ENCODE results near the gene SLC25A39. TPM values are rescaled to one million over a fixed set of nuclear protein-coding genes. Genes with fewer than 3 reads are reported as not detected.

SLC25A39 gene
- total and polyA plus RNA-seq, 2 of the 13 experiments (the other 11 are each of a cell fraction or from before 2014, with no cell fraction given): 144 to 151 TPM

DNA sequence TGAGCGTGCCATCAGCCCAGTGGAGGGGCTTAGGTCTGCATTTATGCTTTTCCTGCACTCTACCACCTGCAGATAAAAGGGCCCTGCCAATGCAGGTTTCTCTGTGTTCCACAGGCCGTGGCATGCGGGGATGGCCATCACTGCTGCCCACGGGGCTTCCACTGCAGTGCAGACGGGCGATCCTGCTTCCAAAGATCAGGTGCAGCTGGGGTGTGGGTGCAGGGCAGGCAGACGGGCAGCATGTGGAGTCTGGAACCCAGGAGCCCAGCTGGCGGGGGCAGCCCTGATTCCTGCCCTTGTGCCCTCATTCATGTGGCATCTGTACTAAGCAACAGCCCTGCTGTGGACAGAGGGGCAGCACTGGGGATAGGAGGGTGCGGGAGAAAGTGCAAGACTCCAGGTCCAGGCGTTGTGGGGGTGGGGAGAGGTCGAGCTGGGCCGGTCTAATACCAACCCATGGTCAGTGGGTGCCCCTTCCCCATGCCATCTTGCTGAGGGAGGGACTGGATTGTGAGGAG lies 25.0 kb upstream of the SLC25A39 start:
- WGBS (ENCODE audit: low lambda C conversion rate): 87% methylated on average over 8 of the region's 12 CpGs
- in situ Hi-C loops (cut with HindIII; ENCODE audit: extremely low pct_ligation_motif_present, low pct_unique_long_range_greater_than_20kb): no loop called here

DNA sequence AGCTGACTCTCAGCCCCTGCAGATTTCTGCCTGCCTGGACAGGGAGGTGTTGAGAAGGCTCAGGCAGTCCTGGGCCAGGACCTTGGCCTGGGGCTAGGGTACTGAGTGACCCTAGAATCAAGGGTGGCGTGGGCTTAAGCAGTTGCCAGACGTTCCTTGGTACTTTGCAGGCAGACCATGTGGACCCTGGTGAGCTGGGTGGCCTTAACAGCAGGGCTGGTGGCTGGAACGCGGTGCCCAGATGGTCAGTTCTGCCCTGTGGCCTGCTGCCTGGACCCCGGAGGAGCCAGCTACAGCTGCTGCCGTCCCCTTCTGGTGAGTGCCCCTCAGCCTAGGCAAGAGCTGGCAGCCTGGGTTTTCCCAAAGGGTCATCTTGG lies 24.4 kb upstream of the SLC25A39 start:
- FAIRE-seq: no peak
- DNase-seq (ENCODE audit: low spot score): no peak
- WGBS (ENCODE audit: low lambda C conversion rate): 75% methylated on average over 2 of the region's 6 CpGs
- Histone ChIP-seq H3K27ac (ENCODE audit: extremely low read length, insufficient read depth, low read length) (no peak overlapping the region), H3K9me3 (ENCODE audit: low read length) (no peaks in the 10 kb centered on the region), H3K27me3 (ENCODE audit: control insufficient read depth in 1 of 2, insufficient read depth in 2 of 2, low read length in 2 of 2) (peaks cover 0 to 3% of the 10 kb centered on the region in 2 experiments; a peak in 1 of 5 replicates), H2AFZ (ENCODE audit: low read length) (no peak overlapping the region), H3K4me3 (replicated peaks in 1 of 3; ENCODE audit: insufficient read depth in 1 of 3, low read depth in 2 of 3, low read length in 3 of 3) (no peak overlapping the region), H3K4me1 (ENCODE audit: insufficient read depth, low read length) (peaks cover 17% of the 10 kb centered on the region), H3K9ac (ENCODE audit: insufficient read depth, low read depth, low read length) (no peak overlapping the region), H3K79me2 (ENCODE audit: insufficient read depth, low read length) (peaks cover 4% of the 10 kb centered on the region), H4K20me1 (ENCODE audit: insufficient read depth, low read length) (no peaks in the 10 kb centered on the region), H3K4me2 (ENCODE audit: low read depth, low read length) (no peak overlapping the region), H3K36me3 (replicated peaks in 1 of 2; ENCODE audit: control insufficient read depth in 1 of 2, insufficient read depth in 2 of 2, low read length in 2 of 2) (peaks cover 9 to 30% of the 10 kb centered on the region in 2 experiments)
- intact Hi-C loops (cut with micrococcal nuclease; ENCODE audit: unreplicated experiment): no loop called here
- no peak for ATAC-seq
- ChIA-PET CTCF (ENCODE audit: low intra/inter-chr PET ratio, low total read pairs) (no interaction called here), POLR2A (no interaction called here)
- in situ Hi-C loops (cut with HindIII; ENCODE audit: extremely low pct_ligation_motif_present, low pct_unique_long_range_greater_than_20kb): no loop called here
- TF ChIP-seq SMYD3 (CRISPR knock-in tag; IDR thresholded peaks at IDR 0.05): no peak
- no peak for TF ChIP-seq STAG1 (CRISPR knock-in tag; IDR thresholded peaks at IDR 0.05)
- no peak for TF ChIP-seq ONECUT2 (CRISPR knock-in tag; IDR thresholded peaks at IDR 0.05)
- TF ChIP-seq DNMT3B (CRISPR knock-in tag; conservative IDR thresholded peaks at IDR 0.05): no peak
- no peak for TF ChIP-seq PHF8 (CRISPR knock-in tag; IDR thresholded peaks at IDR 0.05)
- no TSS peak for BruUV-seq (replicated peaks)

More for the DNA sequence above, 25.0 kb upstream of the SLC25A39 start:
- Histone ChIP-seq H4K20me1 (ENCODE audit: insufficient read depth, low read length) (no peaks in the 10 kb centered on the region), H3K4me3 (replicated peaks in 1 of 3; ENCODE audit: insufficient read depth in 1 of 3, low read depth in 2 of 3, low read length in 3 of 3) (no peak overlapping the region), H3K27ac (ENCODE audit: extremely low read length, insufficient read depth, low read length) (no peak overlapping the region), H3K9ac (ENCODE audit: insufficient read depth, low read depth, low read length) (no peak overlapping the region), H3K79me2 (ENCODE audit: insufficient read depth, low read length) (peaks cover 4% of the 10 kb centered on the region), H2AFZ (ENCODE audit: low read length) (no peak overlapping the region), H3K4me2 (ENCODE audit: low read depth, low read length) (no peak overlapping the region), H3K4me1 (ENCODE audit: insufficient read depth, low read length) (peaks cover 10% of the 10 kb centered on the region), H3K9me3 (ENCODE audit: low read length) (no peaks in the 10 kb centered on the region), H3K27me3 (ENCODE audit: control insufficient read depth in 1 of 2, insufficient read depth in 2 of 2, low read length in 2 of 2) (no peaks in the 10 kb centered on the region), H3K36me3 (replicated peaks in 1 of 2; ENCODE audit: control insufficient read depth in 1 of 2, insufficient read depth in 2 of 2, low read length in 2 of 2) (peaks cover 9 to 30% of the 10 kb centered on the region in 2 experiments)
- FAIRE-seq (no peak), ATAC-seq (no peak), DNase-seq (ENCODE audit: low spot score) (no peak)
- POLR2A ChIA-PET: no interaction called here
- TF ChIP-seq TCF12 (IDR thresholded peaks at IDR 0.05) (no peak), TCF12 (CRISPR knock-in tag; IDR thresholded peaks at IDR 0.05) (no peak), SRSF1 (optimal IDR thresholded peaks at IDR 0.05; ENCODE audit: low read depth, low read length) (no peak), ZNF17 (CRISPR knock-in tag; IDR thresholded peaks at IDR 0.05) (no peak), HMG20A (CRISPR knock-in tag; IDR thresholded peaks at IDR 0.05; ENCODE audit: borderline replicate concordance) (no peak), SIN3B (IDR thresholded peaks at IDR 0.05; ENCODE audit: low read length) (no peak)
- CTCF ChIA-PET (ENCODE audit: low intra/inter-chr PET ratio, low total read pairs): no interaction called here
- no TSS peak for BruUV-seq (replicated peaks)
- intact Hi-C loops (cut with micrococcal nuclease; ENCODE audit: unreplicated experiment): loop anchor here (10.0 kb wide), 1 partner anchor 175 kb away; no protein-coding TSS in a partner anchor
